Osteocyte (in vitro differentiated cells): ENCODE results near the gene PROSER1. TPM values are rescaled to one million over a fixed set of nuclear protein-coding genes. Genes with fewer than 3 reads are reported as not detected.
A peak's percentile ranks its signal among the peaks of the same experiment; 100 is the strongest.

ENCODE experiments used
- DNase-seq: peaks from one replicate; pipeline ENCODE4 v3.0.0; 2021; ENCODE audit warnings: mixed read lengths; ENCODE audit not compliant: unreplicated experiment; ENCODE audit errors: extremely low spot score
- H3K27ac Mint-ChIP-seq: one replicate; pipeline ENCODE4 v1.8.0; 2021; ENCODE audit warnings: mild to moderate bottlenecking, mixed read lengths; ENCODE audit not compliant: unreplicated experiment
- H3K27me3 Mint-ChIP-seq: one replicate; pipeline ENCODE4 v1.8.0; 2021; ENCODE audit warnings: mixed read lengths; ENCODE audit not compliant: unreplicated experiment
- H3K36me3 Mint-ChIP-seq: one replicate; pipeline ENCODE4 v1.8.0; 2021; ENCODE audit warnings: mixed read lengths; ENCODE audit not compliant: unreplicated experiment
- H3K4me1 Mint-ChIP-seq: one replicate; pipeline ENCODE4 v1.8.0; 2021; ENCODE audit warnings: mixed read lengths; ENCODE audit not compliant: unreplicated experiment
- H3K4me3 Mint-ChIP-seq: one replicate; pipeline ENCODE4 v1.8.0; 2021; ENCODE audit warnings: mild to moderate bottlenecking, moderate library complexity, mixed read lengths; ENCODE audit not compliant: unreplicated experiment
- H3K9me3 Mint-ChIP-seq: one replicate; pipeline ENCODE4 v1.8.0; 2021; ENCODE audit warnings: mixed read lengths; ENCODE audit not compliant: unreplicated experiment
- total RNA-seq: library from RNA; stranded (reverse); gene quantifications from 2 replicates; pipeline ENCODE4 v1.2.1, GENCODE V29; 2021
- TF ChIP-seq, protein P1 (sequence below): fragments of 200-600 bp; sonication (generic); IDR thresholded peaks from 2 replicates; pipeline ENCODE4 v1.5.0; 2021; ENCODE audit warnings: antibody characterized with exemption, mild to moderate bottlenecking, moderate library complexity

PROSER1 gene
- total RNA-seq, 1 donor from 2014 or later, result 31.7 TPM

DNA sequence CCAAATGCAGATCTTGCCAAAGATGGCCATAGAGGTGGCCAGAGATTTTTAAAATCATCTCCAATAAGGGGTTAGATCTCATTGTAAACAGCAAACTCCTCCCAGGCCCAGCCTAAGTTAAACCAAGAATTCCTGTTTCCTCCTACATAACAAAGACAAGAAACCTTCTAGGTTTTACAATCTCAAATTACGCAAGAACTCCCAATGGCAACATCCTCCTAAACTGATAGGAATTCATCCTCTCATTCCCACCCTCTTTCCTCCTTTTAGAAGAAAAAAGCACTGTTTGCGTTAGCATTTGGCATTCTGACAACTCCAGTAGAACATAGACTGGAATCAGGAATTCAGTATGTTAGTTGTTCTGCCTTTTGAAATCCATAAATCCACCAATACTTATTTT is 14.6 kb downstream of the PROSER1 start:
- H3K9me3 Mint-ChIP-seq, result no peaks in the 10 kb centered on the region
- H3K4me1 Mint-ChIP-seq, result no peaks in the 10 kb centered on the region
- no peak for DNase-seq
- H3K4me3 Mint-ChIP-seq, result no peak overlapping the region
- H3K27ac Mint-ChIP-seq, result no peak overlapping the region
- no peaks in the 10 kb centered on the region for H3K27me3 Mint-ChIP-seq
- TF ChIP-seq, protein P1, sequence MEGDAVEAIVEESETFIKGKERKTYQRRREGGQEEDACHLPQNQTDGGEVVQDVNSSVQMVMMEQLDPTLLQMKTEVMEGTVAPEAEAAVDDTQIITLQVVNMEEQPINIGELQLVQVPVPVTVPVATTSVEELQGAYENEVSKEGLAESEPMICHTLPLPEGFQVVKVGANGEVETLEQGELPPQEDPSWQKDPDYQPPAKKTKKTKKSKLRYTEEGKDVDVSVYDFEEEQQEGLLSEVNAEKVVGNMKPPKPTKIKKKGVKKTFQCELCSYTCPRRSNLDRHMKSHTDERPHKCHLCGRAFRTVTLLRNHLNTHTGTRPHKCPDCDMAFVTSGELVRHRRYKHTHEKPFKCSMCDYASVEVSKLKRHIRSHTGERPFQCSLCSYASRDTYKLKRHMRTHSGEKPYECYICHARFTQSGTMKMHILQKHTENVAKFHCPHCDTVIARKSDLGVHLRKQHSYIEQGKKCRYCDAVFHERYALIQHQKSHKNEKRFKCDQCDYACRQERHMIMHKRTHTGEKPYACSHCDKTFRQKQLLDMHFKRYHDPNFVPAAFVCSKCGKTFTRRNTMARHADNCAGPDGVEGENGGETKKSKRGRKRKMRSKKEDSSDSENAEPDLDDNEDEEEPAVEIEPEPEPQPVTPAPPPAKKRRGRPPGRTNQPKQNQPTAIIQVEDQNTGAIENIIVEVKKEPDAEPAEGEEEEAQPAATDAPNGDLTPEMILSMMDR, result no peak
- H3K36me3 Mint-ChIP-seq, result peaks cover 60% of the 10 kb centered on the region

GRCh38 chr13:39020853-39021462 is 16.9 kb downstream of the PROSER1 start:
- no peaks in the 10 kb centered on the region for H3K4me1 Mint-ChIP-seq
- H3K36me3 Mint-ChIP-seq, result peaks cover 47% of the 10 kb centered on the region
- H3K27ac Mint-ChIP-seq, result no peak overlapping the region
- H3K9me3 Mint-ChIP-seq, result no peaks in the 10 kb centered on the region
- H3K27me3 Mint-ChIP-seq, result no peaks in the 10 kb centered on the region
- TF ChIP-seq, protein P1, result no peak
- no peak overlapping the region for H3K4me3 Mint-ChIP-seq
- DNase-seq, result no peak

- TF ChIP-seq, protein P1, result peak; percentile 63
- Mint-ChIP-seq H3K9me3 (no peaks in the 10 kb centered on the region), H3K27me3 (no peaks in the 10 kb centered on the region), H3K27ac (no peak overlapping the region), H3K36me3 (peaks cover 53% of the 10 kb centered on the region), H3K4me3 (no peak overlapping the region), H3K4me1 (no peaks in the 10 kb centered on the region)
- no peak for DNase-seq
These were observed 21.1 kb downstream of the PROSER1 start for GRCh38 chr13:39016787-39017186.

- TF ChIP-seq, protein P1, result no peak
- no peaks in the 10 kb centered on the region for H3K27me3 Mint-ChIP-seq
- H3K27ac Mint-ChIP-seq, result no peak overlapping the region
- peaks cover 54% of the 10 kb centered on the region for H3K36me3 Mint-ChIP-seq
- no peaks in the 10 kb centered on the region for H3K4me1 Mint-ChIP-seq
- H3K9me3 Mint-ChIP-seq, result no peaks in the 10 kb centered on the region
- DNase-seq, result no peak
- H3K4me3 Mint-ChIP-seq, result no peak overlapping the region
These were observed 21.8 kb downstream of the PROSER1 start for GRCh38 chr13:39016087-39016486.

DNA sequence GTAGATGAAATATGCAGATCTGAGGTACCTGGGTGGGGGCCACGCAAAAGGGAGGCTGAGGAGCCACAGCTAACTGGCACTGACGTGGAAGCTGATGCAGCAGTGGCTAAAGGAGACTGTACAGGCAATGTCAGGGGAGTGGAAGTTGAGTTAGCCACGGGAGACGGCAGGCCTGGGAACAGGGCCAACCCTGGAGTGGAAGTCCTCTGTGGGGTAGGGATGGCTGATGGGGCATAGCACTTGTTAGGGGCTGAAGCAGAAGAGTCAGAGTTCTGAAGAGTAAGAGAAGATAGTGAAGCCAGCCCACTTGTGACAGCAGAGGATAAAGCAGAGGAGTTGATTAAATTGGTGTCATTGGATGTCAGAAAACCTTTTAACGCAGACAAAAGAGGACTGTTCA is 24.4 kb downstream of the PROSER1 start:
- Mint-ChIP-seq H3K27ac (no peak overlapping the region), H3K4me3 (no peak overlapping the region), H3K4me1 (no peaks in the 10 kb centered on the region), H3K9me3 (no peaks in the 10 kb centered on the region), H3K27me3 (no peaks in the 10 kb centered on the region), H3K36me3 (peaks cover 57% of the 10 kb centered on the region)
- no peak for DNase-seq
- TF ChIP-seq, protein P1, result no peak
